ENCODE measurements around the gene JUND.

Gene JUND

GRCh38 chr19:18233224-18233825, 48.1 kb downstream of the JUND start:
- DNase-seq, result peak; percentile 46

DNA sequence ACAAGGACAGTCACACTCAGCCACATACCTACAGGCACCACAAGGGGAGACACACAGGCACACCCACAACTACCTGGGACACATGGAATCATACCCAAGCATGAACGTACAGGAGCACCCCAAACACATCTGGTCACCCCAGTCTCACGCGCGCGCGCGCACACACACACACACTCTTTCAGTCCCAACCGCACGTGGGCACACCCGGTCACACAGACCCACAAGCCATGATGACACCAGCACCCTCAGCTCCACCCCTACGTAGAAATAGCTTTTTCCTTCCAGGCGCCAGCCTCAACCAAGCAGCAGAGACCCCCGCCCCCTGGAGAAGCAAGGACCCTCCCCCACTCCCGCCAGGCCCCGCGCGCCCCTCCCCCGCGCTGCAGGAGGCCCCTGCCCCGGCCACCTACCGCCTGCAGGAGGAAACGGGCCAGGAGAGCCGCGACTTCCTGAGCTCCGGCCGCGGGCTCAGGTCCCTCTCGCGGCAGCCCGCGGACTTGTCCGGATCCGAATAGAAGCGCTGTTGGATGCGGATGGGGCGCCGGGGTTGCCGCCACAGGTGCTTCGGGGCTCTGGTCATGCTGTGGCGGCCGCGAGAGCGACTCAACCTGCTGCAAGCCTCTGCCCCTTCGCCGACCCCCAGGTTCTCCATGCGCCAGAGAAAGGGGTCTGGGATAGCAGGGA, 48.7 kb downstream of the JUND start:
- DNase-seq, result no peak

DNA sequence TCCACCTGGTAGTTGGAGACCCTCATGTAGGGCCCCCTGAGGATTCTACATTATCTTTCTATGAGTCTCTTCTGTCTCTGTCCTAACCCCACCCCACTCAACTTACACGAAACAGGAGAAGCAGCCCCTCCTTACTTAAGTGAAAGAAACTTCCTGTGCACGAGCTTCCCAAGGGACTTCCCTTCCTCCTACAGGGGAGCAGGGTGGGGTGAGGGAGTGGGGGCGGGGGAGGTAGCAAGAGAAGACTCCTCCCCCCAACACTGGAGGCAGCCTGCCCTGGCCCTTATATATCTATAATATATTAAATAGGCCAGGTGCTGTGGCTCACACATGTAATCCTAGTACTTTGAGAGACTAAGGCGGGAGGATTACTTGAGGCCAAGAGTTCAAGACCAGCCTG, 49.6 kb downstream of the JUND start:
- no peak for DNase-seq

- no peak for DNase-seq
Measured at GRCh38 chr19:18230941-18231734, 50.3 kb downstream of the JUND start.

DNA sequence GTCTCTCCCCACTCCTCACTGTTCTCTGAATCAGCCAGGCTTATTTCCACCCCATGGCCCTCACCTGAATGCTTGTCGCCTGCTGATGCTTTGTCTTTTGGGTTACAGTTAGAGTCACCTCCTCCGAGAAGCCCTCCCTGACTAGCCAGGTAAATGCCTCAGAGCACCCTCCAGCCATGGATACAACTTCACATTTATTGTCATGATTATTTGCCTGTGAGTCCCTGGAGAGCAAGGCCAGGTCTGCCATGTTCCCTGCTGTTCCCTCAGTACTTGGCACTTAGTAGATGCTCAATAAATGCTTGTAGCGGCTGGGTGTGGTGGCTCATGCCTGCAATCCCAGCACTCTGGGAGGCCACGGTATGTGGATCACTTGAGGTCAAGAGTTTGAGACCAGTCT, 51.5 kb downstream of the JUND start:
- DNase-seq, result no peak

Data from central memory CD4-positive, alpha-beta T cell (primary cell).